Activated effector memory CD4-positive, alpha-beta T cell treated with Interleukin-2 at 50 U/mL for 16 hours (primary cell): ENCODE measurements around the gene TNFRSF8.
A peak's percentile ranks its signal among the peaks of the same experiment; 100 is the strongest.

Experiments
- DNase-seq: peaks from one replicate; pipeline ENCODE4 v3.0.0-alpha.2; 2020

TNFRSF8 gene

DNA sequence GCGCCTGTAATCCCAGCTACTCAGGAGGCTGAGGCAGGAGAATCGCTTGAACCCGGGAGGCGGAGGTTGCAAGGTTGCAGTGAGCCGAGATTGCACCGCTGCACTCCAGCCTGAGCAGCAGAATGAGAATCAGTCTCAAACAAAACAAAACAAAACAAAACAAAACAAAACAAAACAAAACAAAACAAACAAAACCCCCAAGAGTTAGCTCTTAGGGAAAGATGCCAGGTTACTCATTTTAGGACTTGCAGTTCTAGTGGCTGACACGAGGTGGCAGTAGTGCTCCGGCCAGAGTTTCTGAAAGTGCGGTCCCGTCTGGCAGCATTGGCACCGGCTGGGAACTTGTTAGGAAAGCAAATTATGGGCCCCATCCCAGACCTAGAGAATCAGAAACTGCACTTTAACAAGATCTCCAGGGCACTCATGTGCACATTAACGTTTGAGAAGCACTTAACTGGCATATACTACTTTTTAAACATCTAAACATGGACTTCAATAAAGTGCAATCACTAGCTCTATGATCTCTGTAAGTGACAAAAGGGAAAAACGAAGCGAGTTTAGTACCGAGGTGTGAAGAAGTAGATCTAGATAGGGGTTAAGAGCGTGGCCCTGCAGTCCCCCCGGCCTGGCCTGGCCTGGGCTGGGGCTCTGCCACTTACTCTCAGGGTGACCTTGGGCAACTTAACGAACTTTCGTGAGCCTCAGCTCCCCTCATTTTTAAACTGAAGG, 61.8 kb downstream of the TNFRSF8 start:
- peak; percentile 66 for DNase-seq

DNA sequence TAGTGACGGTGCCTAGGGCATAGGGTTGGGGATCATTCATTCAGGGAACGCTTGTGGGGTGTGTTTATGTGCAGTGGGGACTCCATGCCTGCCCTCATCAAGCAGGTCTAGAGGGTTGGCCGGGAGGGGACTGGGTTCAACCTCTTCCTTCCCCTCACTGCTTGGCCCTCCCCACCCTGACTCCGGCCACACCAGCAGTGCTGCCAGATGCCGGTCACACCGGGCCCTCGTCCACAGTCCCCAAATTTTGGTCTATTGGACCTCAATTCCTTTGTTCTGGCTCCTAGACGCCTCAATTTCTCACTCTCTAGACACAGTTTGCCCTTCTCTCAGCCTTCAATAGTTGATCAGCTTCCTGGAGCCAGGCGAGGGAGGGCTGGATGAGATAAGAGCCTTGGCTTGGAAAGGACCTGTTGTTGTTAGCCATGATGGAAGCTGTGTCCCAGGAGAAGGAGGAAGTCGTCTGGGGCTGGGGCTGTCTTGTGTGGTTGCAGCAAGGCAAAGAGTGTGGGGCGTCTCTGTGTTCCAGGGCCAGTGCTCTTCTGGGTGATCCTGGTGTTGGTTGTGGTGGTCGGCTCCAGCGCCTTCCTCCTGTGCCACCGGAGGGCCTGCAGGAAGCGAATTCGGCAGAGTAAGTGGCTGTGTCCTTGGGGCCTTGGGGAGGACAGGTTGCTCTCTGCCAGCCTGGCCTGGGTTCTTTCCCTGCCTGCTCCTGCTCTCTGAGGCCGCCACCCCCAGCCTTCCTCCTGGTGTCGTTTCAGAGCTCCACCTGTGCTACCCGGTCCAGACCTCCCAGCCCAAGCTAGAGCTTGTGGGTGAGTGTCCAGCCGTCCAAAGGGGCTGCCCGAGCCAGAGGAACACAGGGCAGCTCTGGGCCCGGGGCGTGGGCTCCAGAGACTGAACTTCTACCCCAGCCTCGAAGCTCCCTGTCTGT, 62.6 kb downstream of the TNFRSF8 start:
- no peak for DNase-seq

DNA sequence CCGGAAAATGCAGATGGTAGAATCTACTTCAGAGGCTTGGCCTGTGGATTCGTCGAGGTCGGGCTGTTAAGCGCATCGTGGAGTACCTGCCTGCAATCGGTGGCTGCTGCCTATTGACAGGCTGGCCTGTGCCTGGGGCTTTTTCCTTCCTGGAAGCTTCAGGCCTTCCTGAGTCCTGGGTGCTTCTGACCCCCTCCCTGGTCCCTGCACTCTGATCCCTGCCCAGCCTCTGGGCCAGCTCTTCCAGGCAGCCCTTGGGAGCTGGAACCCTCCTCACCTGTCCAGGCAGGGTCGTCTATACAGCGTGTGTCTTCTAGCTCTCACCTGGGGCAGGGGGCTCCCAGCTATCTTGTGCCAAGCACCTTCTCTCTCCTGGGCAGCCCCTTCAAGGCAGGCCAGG, 63.7 kb downstream of the TNFRSF8 start:
- DNase-seq = no peak

DNA sequence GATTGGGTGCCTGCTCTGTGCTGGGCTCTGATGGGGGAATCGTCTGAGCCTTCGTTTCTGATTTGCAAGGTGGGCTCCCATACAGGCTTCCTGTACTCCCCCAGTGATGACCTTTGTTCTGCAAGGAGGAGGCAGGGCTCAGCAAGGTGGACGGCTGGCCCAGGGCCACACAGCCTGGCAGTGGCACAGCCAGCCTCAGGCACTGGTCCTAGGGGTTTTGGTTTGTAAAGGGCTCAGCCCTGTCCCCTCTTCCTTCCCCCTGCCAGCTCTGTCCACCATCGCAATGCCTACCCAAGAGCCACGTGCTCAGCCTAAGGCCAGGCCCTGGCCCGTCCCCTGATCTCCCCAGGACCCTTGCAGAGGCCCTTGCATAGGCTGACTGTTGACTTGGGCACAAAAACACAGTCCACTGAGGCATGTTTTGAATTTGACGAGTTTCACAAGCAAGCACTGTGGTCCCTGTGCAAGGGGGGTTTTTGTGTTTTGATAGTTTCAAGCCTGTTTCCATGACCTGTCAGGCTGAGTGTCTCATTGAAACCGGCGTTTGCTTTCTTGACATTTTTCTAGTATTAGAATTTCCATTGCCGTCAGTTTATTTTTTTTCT, 64.2 kb downstream of the TNFRSF8 start:
- no peak for DNase-seq

DNA sequence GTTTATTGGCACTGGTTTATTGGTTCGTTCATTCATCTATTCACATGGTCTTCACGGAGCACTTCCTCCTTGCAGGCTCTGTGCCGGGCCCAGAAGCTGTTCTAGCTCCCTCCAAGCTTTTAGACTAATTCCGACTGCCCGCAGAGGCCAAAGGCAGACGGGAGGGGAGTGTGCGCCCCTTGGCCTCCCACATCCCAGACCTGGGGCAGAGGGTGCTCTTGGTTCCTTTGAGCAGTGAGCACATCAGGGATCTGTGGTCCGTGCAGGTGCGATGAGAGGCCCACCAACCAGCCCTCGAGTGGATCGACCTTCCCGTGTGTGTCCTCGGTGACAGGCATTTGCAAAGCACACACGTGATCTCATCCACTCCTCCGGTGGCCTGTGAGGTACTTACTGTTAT, 65.0 kb downstream of the TNFRSF8 start:
- DNase-seq = no peak

DNA sequence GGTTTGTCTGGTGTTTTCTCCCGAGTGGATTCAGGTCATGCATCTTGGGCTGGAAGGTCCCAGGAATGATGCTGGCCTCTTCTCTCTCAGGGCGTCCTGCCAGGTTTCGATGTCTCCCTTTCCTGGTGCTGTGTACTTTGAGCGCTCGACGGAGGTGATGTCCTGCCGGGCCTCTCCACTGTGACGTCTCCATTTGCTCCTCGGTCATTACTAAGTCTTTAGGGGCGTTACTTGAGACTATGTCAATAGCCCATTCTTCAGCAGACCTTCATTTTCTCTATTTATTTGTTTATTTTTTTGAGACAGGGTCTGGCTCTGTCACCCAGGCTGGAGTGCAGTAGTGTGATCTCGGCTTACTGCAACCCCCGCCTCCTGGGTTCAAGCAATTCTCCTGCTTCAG, 66.5 kb downstream of the TNFRSF8 start:
- DNase-seq = no peak

DNA sequence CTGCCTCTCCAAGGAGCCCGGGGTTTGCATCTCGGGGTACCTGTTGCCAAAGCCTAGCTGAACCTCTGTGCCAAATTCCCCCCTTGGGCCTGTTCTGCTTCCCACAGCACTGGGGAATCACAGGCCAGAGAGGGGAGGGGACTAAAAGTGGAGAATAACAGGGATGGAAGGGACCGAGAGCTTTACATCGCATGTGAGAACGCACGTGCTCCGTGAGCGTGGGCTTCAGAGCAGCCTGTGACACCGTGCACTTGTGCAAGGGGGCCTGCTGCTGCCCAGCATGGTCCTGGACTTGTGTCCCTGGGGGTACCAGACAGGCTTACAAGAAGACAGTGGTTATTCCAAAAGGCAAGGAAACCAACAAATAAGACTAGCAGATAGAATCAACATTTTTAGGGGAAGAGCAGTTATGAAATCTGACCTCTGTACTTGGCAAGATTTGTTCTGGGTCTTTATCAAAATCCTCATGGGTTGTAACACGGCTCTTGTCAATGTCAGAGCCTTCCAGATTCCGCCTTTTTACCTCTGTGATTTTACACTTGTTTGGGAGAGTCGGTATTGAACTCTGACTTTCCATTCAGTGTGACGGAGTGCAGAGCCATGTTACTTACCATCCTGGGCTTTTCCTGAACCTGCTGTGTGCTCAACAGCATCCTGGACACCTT, 67.5 kb downstream of the TNFRSF8 start:
- no peak for DNase-seq

DNA sequence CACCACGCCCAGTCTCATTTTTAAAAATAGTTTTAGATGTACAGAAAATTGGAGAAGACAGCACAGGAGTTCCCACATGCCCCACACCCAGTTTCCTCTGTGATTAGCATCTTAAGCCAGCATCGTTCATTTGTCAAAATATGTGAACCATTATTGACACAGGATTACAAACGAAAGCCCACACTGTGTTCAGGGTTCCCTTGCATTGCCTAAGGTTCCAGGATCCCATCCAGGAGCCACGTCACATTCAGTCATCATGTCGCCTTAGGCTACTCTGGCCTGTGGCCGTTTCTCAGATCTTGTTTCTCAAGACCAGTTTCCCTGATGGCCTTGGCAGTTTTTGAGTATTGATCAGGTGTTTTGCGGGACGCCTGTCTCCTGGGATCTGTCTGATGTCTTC, 69.0 kb downstream of the TNFRSF8 start:
- no peak for DNase-seq

DNA sequence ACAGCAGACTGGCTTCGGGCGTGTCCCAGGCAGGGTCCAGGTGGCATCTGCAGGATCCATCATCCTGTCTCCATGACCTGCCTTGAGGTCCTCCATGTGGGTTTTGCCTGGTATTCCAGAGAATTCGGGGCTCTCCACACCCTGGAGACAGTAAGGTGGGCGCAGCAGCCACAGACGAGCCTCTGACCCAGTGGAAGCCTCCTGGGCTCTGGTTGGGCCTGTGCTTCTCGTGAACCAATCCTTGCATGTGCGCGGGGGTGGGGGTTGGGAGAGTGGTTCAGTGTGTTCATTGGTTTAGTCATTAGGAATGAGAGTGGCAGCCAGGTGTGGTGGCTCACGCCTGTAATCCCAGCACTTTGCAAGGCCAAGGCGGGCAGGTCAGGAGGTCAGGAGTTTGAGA, 71.6 kb downstream of the TNFRSF8 start:
- no peak for DNase-seq

DNA sequence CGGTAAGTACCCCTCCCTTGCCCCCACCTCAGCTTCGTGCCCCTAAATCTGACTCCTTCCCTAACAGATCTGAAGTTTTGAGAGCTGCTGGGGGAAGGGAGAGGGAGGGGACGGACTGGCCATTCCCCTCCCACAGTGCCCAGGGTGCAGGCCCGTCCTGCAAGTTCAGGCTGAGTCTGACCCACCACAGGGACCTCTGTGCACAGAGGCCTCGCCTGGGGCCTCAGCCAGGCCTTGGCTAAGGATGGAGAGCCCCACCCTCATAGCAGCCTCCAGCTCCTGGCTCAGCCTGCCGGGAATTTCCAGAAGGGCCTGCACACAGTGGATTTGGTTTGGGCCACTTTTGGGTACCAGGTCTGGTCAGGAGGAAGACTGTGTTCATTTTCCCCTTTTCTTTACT, 72.5 kb downstream of the TNFRSF8 start:
- DNase-seq = no peak

DNA sequence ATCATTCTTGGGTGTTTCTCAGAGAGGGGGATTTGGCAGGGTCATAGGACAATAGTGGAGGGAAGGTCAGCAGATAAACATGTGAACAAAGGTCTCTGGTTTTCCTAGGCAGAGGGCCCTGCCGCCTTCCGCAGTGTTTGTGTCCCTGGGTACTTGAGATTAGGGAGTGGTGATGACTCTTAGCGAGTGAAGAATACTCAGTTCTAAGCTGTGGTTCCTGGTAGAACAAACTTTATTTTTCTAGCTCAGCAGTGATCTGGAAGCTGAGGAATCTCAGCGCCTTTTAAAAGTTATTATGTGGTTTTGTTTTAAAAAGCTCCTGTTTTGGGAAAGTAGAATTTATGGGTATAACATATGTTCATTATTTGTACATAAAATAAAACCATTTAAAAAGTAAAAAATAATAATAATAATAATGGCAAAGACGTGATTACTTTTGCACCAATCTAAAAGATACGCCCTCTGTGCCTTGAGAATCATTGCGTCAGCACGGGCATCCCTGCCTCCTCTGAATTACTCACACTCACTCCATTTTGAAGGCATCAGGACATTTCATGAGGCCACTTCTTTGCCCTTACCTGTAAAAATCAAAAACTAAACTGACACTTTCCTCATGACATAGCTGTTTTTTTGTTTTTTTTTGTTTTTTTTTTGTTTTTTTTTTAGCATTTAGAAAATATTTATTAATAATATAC, 74.0 kb downstream of the TNFRSF8 start:
- no peak for DNase-seq

DNA sequence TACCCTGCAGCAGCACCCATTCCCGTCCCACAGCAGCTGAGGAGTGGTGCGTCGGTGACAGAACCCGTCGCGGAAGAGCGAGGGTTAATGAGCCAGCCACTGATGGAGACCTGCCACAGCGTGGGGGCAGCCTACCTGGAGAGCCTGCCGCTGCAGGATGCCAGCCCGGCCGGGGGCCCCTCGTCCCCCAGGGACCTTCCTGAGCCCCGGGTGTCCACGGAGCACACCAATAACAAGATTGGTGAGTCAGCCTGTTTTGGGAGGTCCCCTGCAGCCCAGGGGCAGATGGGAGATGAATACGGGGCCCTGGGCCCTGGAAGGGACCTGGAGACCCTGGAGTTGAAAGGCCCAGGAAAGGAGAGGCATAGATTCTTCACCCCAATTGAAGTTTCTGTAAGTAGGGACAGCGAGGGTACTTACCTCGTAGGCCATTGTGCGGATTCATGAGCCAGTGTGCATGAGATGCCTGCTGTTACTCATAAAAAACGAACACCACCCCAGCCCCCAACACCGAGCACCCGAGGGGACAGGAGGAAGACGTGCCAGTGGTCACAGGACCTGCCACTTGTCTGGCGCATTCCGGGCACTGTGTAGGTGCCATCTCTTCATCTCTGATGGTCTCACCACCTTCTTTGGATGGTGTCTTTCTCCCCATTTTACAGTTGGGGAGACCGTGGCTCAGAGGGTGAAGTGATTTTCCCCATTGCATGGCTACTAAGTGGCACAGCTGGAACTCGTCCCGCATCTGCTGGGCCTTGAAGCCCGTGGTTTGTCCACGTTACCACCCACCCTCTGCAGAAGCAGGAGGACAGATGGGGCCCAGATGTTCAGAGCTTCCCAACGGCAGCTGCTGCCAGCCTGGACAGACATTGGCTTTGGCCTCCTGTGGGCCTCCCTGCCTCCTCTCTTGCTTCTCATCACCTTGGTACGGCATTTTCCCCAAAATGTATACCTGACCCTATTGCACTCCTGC, 75.4 kb downstream of the TNFRSF8 start:
- DNase-seq = no peak

DNA sequence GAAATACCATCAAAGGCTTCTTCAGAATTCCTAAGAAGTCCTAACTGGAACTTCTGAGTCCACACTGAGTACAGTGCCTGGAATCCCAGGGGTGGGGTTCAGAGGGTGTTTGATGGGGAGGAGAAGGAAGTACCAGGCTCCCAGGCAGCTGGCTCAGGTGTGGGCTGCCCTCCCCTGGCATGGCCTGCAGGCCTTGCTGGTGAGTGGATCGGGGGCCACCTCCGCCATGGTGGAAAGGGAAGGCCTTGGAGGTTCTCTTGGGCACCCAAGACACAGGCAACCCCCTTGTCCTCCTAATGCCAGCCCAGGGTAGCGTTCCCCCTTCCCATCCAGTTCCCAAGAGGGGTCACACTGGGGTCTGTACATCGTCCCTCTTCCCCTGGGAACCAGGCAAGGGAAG, 76.9 kb downstream of the TNFRSF8 start:
- DNase-seq = no peak

DNA sequence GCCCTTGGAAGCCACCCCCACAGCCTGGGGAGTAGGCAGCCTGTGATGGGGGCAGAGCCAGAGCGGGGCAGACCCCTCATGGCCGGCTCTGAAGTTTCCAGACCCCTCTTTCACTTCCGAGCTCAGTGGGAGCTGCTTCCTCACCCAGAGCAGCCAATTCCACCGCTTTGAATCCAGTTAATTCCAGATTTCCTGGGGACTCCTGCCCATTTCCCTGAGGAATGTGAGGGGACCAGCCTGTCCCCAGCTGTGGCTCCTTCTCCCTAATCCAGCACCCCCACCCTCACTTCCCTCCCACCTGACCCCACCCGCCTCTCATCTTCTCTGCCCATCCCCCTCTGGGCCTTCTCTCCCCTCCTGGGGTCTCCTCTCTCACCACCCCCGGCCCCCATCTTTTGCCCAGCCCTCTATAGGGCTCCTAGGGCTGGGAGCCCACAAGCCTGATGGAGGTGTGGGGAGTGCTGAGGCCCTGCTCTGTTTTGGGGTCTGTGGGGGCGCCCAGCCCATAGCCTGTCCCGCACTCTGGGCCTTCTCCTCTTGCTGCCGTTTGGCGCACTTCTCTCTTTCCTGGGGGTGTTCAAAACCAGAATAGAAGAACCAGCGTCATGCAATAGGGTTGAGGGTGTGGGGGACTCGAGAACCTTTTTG, 77.5 kb downstream of the TNFRSF8 start:
- DNase-seq = no peak

DNA sequence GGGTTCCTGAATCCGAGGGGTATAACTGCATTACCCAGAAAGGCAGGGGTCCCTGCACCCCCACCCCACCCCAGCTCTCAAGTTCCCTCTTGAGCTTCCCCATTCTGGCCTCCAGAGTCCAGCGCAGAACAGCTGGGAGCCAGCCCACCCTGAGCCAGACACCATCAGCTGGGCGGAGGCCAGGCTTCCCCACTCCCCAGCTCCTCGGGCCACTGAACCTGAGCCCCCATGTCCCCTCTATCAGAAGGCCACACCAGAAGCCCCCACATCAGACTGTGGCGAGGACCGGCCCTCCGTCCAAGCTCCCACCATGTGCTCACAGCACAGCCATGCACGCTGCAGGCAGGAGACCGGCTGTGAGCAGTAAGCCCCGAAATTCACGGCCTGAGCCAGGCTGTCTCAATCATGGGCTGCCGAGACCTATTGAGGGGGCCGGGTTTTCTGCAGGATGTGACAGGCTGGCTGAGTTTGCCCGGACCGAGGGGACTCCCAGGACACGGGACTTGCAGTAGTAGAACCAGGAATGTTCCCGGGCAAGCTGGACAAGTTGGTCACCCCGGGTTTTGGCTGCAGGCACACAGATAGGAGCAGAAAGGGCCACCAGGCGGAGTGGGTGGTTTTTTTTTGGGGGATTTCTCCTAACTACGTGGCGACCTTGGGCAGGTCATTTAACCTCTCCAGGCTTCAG, 78.2 kb downstream of the TNFRSF8 start:
- DNase-seq = no peak

DNA sequence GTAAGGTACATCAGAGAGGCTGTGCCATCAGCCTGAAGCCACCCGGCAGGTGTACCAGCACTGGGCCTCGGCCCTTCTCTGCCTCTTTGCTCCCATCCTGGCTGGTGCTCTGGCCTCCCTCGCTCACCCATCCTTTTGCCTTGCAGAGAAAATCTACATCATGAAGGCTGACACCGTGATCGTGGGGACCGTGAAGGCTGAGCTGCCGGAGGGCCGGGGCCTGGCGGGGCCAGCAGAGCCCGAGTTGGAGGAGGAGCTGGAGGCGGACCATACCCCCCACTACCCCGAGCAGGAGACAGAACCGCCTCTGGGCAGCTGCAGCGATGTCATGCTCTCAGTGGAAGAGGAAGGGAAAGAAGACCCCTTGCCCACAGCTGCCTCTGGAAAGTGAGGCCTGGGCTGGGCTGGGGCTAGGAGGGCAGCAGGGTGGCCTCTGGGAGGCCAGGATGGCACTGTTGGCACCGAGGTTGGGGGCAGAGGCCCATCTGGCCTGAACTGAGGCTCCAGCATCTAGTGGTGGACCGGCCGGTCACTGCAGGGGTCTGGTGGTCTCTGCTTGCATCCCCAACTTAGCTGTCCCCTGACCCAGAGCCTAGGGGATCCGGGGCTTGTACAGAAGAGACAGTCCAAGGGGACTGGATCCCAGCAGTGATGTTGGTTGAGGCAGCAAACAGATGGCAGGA, 79.2 kb downstream of the TNFRSF8 start:
- DNase-seq = no peak

DNA sequence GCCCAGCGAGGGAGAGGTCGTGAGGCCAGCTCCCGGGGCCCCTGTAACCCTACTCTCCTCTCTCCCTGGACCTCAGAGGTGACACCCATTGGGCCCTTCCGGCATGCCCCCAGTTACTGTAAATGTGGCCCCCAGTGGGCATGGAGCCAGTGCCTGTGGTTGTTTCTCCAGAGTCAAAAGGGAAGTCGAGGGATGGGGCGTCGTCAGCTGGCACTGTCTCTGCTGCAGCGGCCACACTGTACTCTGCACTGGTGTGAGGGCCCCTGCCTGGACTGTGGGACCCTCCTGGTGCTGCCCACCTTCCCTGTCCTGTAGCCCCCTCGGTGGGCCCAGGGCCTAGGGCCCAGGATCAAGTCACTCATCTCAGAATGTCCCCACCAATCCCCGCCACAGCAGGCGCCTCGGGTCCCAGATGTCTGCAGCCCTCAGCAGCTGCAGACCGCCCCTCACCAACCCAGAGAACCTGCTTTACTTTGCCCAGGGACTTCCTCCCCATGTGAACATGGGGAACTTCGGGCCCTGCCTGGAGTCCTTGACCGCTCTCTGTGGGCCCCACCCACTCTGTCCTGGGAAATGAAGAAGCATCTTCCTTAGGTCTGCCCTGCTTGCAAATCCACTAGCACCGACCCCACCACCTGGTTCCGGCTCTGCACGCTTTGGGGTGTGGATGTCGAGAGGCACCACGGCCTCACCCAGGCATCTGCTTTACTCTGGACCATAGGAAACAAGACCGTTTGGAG, 80.0 kb downstream of the TNFRSF8 start:
- DNase-seq = no peak

DNA sequence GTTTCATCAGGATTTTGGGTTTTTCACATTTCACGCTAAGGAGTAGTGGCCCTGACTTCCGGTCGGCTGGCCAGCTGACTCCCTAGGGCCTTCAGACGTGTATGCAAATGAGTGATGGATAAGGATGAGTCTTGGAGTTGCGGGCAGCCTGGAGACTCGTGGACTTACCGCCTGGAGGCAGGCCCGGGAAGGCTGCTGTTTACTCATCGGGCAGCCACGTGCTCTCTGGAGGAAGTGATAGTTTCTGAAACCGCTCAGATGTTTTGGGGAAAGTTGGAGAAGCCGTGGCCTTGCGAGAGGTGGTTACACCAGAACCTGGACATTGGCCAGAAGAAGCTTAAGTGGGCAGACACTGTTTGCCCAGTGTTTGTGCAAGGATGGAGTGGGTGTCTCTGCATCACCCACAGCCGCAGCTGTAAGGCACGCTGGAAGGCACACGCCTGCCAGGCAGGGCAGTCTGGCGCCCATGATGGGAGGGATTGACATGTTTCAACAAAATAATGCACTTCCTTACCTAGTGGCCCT, 80.6 kb downstream of the TNFRSF8 start:
- no peak for DNase-seq

DNA sequence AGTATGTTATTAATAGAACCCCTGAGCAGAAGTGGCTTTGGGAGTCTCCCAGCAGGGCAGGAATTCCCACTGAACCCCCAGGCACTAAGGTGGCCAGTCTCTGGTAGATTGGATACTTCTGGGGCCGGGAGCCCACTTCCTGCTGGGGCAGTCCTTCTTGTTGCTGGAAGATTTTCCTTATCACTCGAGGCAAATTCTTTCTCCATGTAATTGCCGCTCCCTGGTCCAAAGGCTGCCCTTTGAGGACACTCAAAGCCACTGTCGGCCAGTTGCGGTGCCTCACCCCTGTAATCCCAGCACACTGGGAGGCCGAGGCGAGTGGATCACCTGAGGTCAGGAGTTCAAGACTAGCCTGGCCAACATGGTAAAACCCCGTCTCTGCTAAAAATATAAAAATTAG, 81.1 kb downstream of the TNFRSF8 start:
- DNase-seq = no peak
